HepG2 (cell line): Measurements from ENCODE around the gene PSD4. TPM values are rescaled to one million over a fixed set of nuclear protein-coding genes. Genes with fewer than 3 reads are reported as not detected.

Experiments used
- ATAC-seq: fragments of 200-7000 bp; cut with Tn5 transposase; 3 replicates; pipeline ENCODE4 v1.9.1; 2020; ENCODE audit warnings: mild to moderate bottlenecking, moderate library complexity
- BruUV-seq: library from RNA; stranded (reverse); fragments of 400-500 nt; replicated peaks from 2 replicates; lab custom pipeline; 2021; lab: Mats Ljungman, UMichigan
- CTCF ChIA-PET: fragments of 300-600 bp; formaldehyde crosslinking; extraction: SDS; loops from one replicate; lab custom pipeline; 2021; ENCODE audit warnings: low total read pairs, inconsistent platforms, low intra/inter-chr PET ratio; lab: Yijun Ruan, JAX
- POLR2A ChIA-PET: fragments of 350-600 bp; sonication (Branson Sonifier 250); formaldehyde crosslinking; loops from one replicate; lab custom pipeline; 2020; ENCODE audit warnings: antibody characterized with exemption, inconsistent platforms; lab: Yijun Ruan, JAX
- DNase-seq: peaks from one replicate; pipeline ENCODE4 v3.0.0-alpha.2; 2015; ENCODE audit warnings: low spot score
- FAIRE-seq: peaks from 3 replicates; lab custom pipeline; 2011; peaks lifted over from hg19 to GRCh38; lab: Jason Lieb, UNC
- H2AFZ ChIP-seq: one replicate; pipeline ENCODE4 v1.6.1; 2011; ENCODE audit warnings: low read length, inconsistent platforms
- H3K27ac ChIP-seq: fragments of 300-600 bp; 3 replicates; pipeline ENCODE4 v1.8.0; 2011; ENCODE audit warnings: mixed run types, mild to moderate bottlenecking, mixed read lengths, low read length, inconsistent platforms; ENCODE audit not compliant: insufficient read depth; ENCODE audit errors: extremely low read length
- H3K27me3 ChIP-seq, 2 experiments: fragments of 200-600 bp in 1 of 2; 2 replicates in 1 of 2; 3 replicates in 1 of 2; pipeline versions ENCODE4 v1.6.0 to v1.8.0; 2011; ENCODE audit warnings: low read length in 2 of 2, mild to moderate bottlenecking in 2 of 2, moderate library complexity in 2 of 2, inconsistent platforms in 1 of 2; ENCODE audit not compliant: insufficient read depth in 2 of 2, control insufficient read depth in 1 of 2
- H3K36me3 ChIP-seq, 2 experiments: fragments of 200-600 bp in 1 of 2; replicated peaks in 1 of 2; 2 replicates in 1 of 2; 3 replicates in 1 of 2; pipeline versions ENCODE4 v1.5.1 to v1.8.0; 2011; ENCODE audit warnings: low read length in 2 of 2, inconsistent platforms in 1 of 2; ENCODE audit not compliant: insufficient read depth in 2 of 2, control insufficient read depth in 1 of 2
- H3K4me1 ChIP-seq: 2 replicates; pipeline ENCODE4 v1.5.1; 2012; ENCODE audit warnings: low read length, inconsistent platforms; ENCODE audit not compliant: insufficient read depth
- H3K4me2 ChIP-seq: 2 replicates; pipeline ENCODE4 v1.6.0; 2011; ENCODE audit warnings: low read depth, low read length, inconsistent platforms
- H3K4me3 ChIP-seq, 3 experiments: fragments of 200-600 bp in 1 of 3; sonication (generic), shearing (Covaris generic) in 1 of 3; replicated peaks in 1 of 3; 2 replicates each; pipeline ENCODE4 v1.5.1; 2011 to 2016; ENCODE audit warnings: low read length in 3 of 3, inconsistent platforms in 2 of 3, low read depth in 2 of 3, mild to moderate bottlenecking in 2 of 3, control low read depth in 1 of 3, mixed read lengths in 1 of 3; ENCODE audit not compliant: insufficient read depth in 1 of 3
- H3K79me2 ChIP-seq: one replicate; pipeline ENCODE4 v1.6.1; 2011; ENCODE audit warnings: low read length, inconsistent platforms; ENCODE audit not compliant: insufficient read depth
- H3K9ac ChIP-seq: 2 replicates; pipeline ENCODE4 v1.6.0; 2011; ENCODE audit warnings: mild to moderate bottlenecking, low read depth, low read length, inconsistent platforms; ENCODE audit not compliant: insufficient read depth
- H3K9me3 ChIP-seq: 2 replicates; pipeline ENCODE4 v1.5.1; 2012; ENCODE audit warnings: mild to moderate bottlenecking, low read length
- H4K20me1 ChIP-seq: 2 replicates; pipeline ENCODE4 v1.6.0; 2011; ENCODE audit warnings: inconsistent platforms, mild to moderate bottlenecking, low read length, moderate library complexity; ENCODE audit not compliant: insufficient read depth
- FOXC1 ChIP-seq: sonication (generic); formaldehyde crosslinking; IDR thresholded peaks from 2 replicates; pipeline ENCODE4 v1.8.0; 2022; ENCODE audit warnings: mild to moderate bottlenecking, missing genetic modification reagents, borderline replicate concordance
- GABPA ChIP-seq, 2 experiments: IDR thresholded peaks; 2 replicates each; pipeline ENCODE4 v1.6.1; 2011 to 2016; ENCODE audit warnings: low read depth in 2 of 2, low read length in 1 of 2, missing biosample characterization in 1 of 2, missing genetic modification characterization in 1 of 2
- MBD4 ChIP-seq: IDR thresholded peaks from 2 replicates; pipeline ENCODE4 v1.6.1; 2012; ENCODE audit warnings: low read length, inconsistent platforms, borderline replicate concordance
- MXD4 ChIP-seq: IDR thresholded peaks from 2 replicates; pipeline ENCODE4 v1.6.1; 2016; ENCODE audit warnings: mild to moderate bottlenecking, missing biosample characterization, missing genetic modification reagents
- PHF20 ChIP-seq: sonication (generic); formaldehyde crosslinking; IDR thresholded peaks from 2 replicates; pipeline ENCODE4 v1.5.0; 2020; ENCODE audit warnings: mild to moderate bottlenecking, missing genetic modification reagents
- PHF21A ChIP-seq: sonication (generic); formaldehyde crosslinking; IDR thresholded peaks from 2 replicates; pipeline ENCODE4 v1.5.0; 2020; ENCODE audit warnings: mild to moderate bottlenecking, missing genetic modification reagents
- RARG ChIP-seq: sonication (generic); formaldehyde crosslinking; IDR thresholded peaks from 2 replicates; pipeline ENCODE4 v1.4.0; 2020; ENCODE audit warnings: low read depth, mild to moderate bottlenecking, missing genetic modification reagents
- SNAPC2 ChIP-seq: sonication (generic); formaldehyde crosslinking; IDR thresholded peaks from 2 replicates; pipeline ENCODE4 v1.8.1; 2022; ENCODE audit warnings: mild to moderate bottlenecking, missing genetic modification reagents
- ZFP1 ChIP-seq: IDR thresholded peaks from 2 replicates; pipeline ENCODE4 v1.6.1; 2016
- ZNF260 ChIP-seq: sonication (generic); formaldehyde crosslinking; IDR thresholded peaks from 2 replicates; pipeline ENCODE4 v1.4.0; 2020; ENCODE audit warnings: missing genetic modification reagents, low read depth, mild to moderate bottlenecking, borderline replicate concordance
- ZNF292 ChIP-seq: sonication (generic); formaldehyde crosslinking; IDR thresholded peaks from 2 replicates; pipeline ENCODE4 v1.8.1; 2022; ENCODE audit warnings: mild to moderate bottlenecking, low read depth, missing genetic modification reagents, borderline replicate concordance
- ZNF333 ChIP-seq: sonication (generic); formaldehyde crosslinking; IDR thresholded peaks from 2 replicates; pipeline ENCODE4 v1.4.0; 2020; ENCODE audit warnings: mild to moderate bottlenecking, missing genetic modification reagents, borderline replicate concordance
- ZNF503 ChIP-seq: sonication (generic); formaldehyde crosslinking; IDR thresholded peaks from 2 replicates; pipeline ENCODE4 v1.4.0; 2020; ENCODE audit warnings: missing genetic modification reagents
- ZNF547 ChIP-seq: sonication (generic); formaldehyde crosslinking; IDR thresholded peaks from 2 replicates; pipeline ENCODE4 v1.5.1; 2020; ENCODE audit warnings: mild to moderate bottlenecking, missing genetic modification reagents
- ZNF556 ChIP-seq: sonication (generic); formaldehyde crosslinking; IDR thresholded peaks from 2 replicates; pipeline ENCODE4 v1.4.0; 2020; ENCODE audit warnings: mild to moderate bottlenecking, missing genetic modification reagents, borderline replicate concordance
- WGBS: methylation state at CpG from one replicate; pipeline ENCODE4 v1.1.6; 2017; ENCODE audit warnings: low lambda C conversion rate; 5-methylcytosine and 5-hydroxymethylcytosine counted together
- in situ Hi-C: cut with HindIII; loops from 2 replicates; pipeline ENCODE4 v1.10.0; 2017; ENCODE audit warnings: low pct_unique_long_range_greater_than_20kb; ENCODE audit not compliant: extremely low pct_ligation_motif_present
- intact Hi-C: fragments of 100-400 bp; cut with micrococcal nuclease; formaldehyde crosslinking; loops from one replicate; pipeline ENCODE4 v1.10.0; 2022; ENCODE audit not compliant: unreplicated experiment
- polyA plus RNA-seq, 8 experiments: library from polyadenylated mRNA; depleted of rRNA in 3 of 8; stranded (reverse) in 7 of 8; unstranded in 1 of 8; fragments of >200 nt; fragmentation: Illumina TruSeq in 4 of 8; extraction: Trizol in 4 of 8; gene quantifications; 2 replicates each; pipeline versions ENCODE4 v1.2.1 to v1.2.3, GENCODE V29; 2011 to 2016; ENCODE audit warnings: low read depth in 4 of 8, missing spikeins in 1 of 8, mixed read lengths in 1 of 8; ENCODE audit not compliant: insufficient read depth in 1 of 8
- total RNA-seq, 5 experiments: library from RNA; depleted of rRNA; stranded (reverse); fragments of >200 nt; fragmentation: Illumina TruSeq; extraction: Trizol; gene quantifications; 2 replicates each; pipeline ENCODE4 v1.2.3, GENCODE V29; 2016; ENCODE audit warnings: low read depth in 1 of 5

The PSD4 gene
- total and polyA plus RNA-seq, 2 of the 13 experiments (the other 11 are each of a cell fraction or from before 2014, with no cell fraction given) = 5.8 to 9.4 TPM

- Histone ChIP-seq H3K9me3 (no peaks in the 10 kb centered on the region), H3K27ac (no peak overlapping the region), H3K4me2 (no peak overlapping the region), H3K27me3 (no peaks in the 10 kb centered on the region), H2AFZ (no peak overlapping the region), H3K36me3 (peaks cover 12 to 21% of the 10 kb centered on the region in 2 experiments; a peak in 4 of 5 replicates), H3K4me1 (peaks cover 57% of the 10 kb centered on the region), H3K79me2 (no peaks in the 10 kb centered on the region), H3K9ac (no peak overlapping the region), H3K4me3 (no peak overlapping the region), H4K20me1 (no peaks in the 10 kb centered on the region)
- intact Hi-C loops = no loop called here
- ChIA-PET POLR2A (interaction anchor here (1.2 to 5.7 kb wide), 7 partner anchors 8 to 64 kb away, joined by 3 to 63 read pairs (median 5); partner anchors contain the start of gene IL1RN), CTCF (interaction anchor here (5.4 kb wide), 1 partner anchor 55 kb away, joined by 35 read pairs; no protein-coding TSS in a partner anchor)
- 54% methylated on average over 1 of the region's 1 CpG for WGBS
- FAIRE-seq = no peak
- no peak for TF ChIP-seq MXD4 (CRISPR knock-in tag)
- TF ChIP-seq PHF20 (CRISPR knock-in tag) = no peak
- TF ChIP-seq ZNF556 (CRISPR knock-in tag) = no peak
- TF ChIP-seq FOXC1 (CRISPR knock-in tag) = no peak
- no peak for TF ChIP-seq ZNF547 (CRISPR knock-in tag)
- TF ChIP-seq ZNF292 = no peak
- TF ChIP-seq ZNF333 (CRISPR knock-in tag) = no peak
- no peak for TF ChIP-seq ZNF503 (CRISPR knock-in tag)
- TF ChIP-seq MBD4 = no peak
- TF ChIP-seq PHF21A (CRISPR knock-in tag) = no peak
- no peak for TF ChIP-seq ZFP1 (CRISPR knock-in tag)
- TF ChIP-seq RARG = no peak
- TF ChIP-seq SNAPC2 (CRISPR knock-in tag) = no peak
- no peak for TF ChIP-seq ZNF260 (CRISPR knock-in tag)
- TF ChIP-seq GABPA (IDR thresholded peaks at IDR 0.05; ENCODE audit: low read depth, low read length) = no peak
- no peak for TF ChIP-seq GABPA (CRISPR knock-in tag; IDR thresholded peaks at IDR 0.05; ENCODE audit: low read depth)
- in situ Hi-C loops = loop anchor here (5.0 kb wide), 3 partner anchors 53 to 237 kb away; no protein-coding TSS in a partner anchor
- DNase-seq = no peak
- ATAC-seq = no peak
- BruUV-seq = no TSS peak
Observed at GRCh38 chr2:113135317-113135716, 38.5 kb upstream of the PSD4 start.
